Measurements from ENCODE around the gene ADCK1.

GRCh38 chr14:77809011-77809410 lies 9.1 kb downstream of the ADCK1 start:
- TF ChIP-seq CTCF (conservative IDR thresholded peaks at IDR 0.05) (no peak), ZFX (IDR thresholded peaks at IDR 0.05) (no peak)

All from C4-2B (cell line).